ENCODE results near the gene NCOA6. TPM values are rescaled to one million over a fixed set of nuclear protein-coding genes. Genes with fewer than 3 reads are reported as not detected.

The NCOA6 gene
- total RNA-seq, 1 donor from 2014 or later, result 29.1 TPM

Other genes starting within 250 kb of the NCOA6 start
- 24.8 and 25.9 TPM in 2 replicates for gene PIGU, start 148.6 kb downstream of the NCOA6 start, total RNA-seq
- 3.2 and 3.5 TPM in 2 replicates for gene TP53INP2, start 121.3 kb downstream of the NCOA6 start, total RNA-seq
- 12.5 and 13.7 TPM in 2 replicates for gene GGT7, start 47.2 kb upstream of the NCOA6 start, total RNA-seq
- 38.0 and 45.3 TPM in 2 replicates for gene ACSS2, start 51.0 kb upstream of the NCOA6 start, total RNA-seq
- gene GSS, start 130.2 kb upstream of the NCOA6 start, total RNA-seq, result 64.1 and 68.0 TPM in 2 replicates
- 0.20 and 0.44 TPM in 2 replicates for gene MYH7B, start 130.2 kb upstream of the NCOA6 start, total RNA-seq